ENCODE data around the gene MAP3K7.

MAP3K7 gene

GRCh38 chr6:90477366-90477765 is 109.5 kb downstream of the MAP3K7 start:
- DNase-seq (ENCODE audit: insufficient read length, low spot score) (no peak), FAIRE-seq (no peak)
- TF ChIP-seq POLR2A (IDR thresholded peaks at IDR 0.05; ENCODE audit: low read depth, low read length) = no peak

- FAIRE-seq (no peak), DNase-seq (ENCODE audit: insufficient read length, low spot score) (no peak)
- no peak for TF ChIP-seq POLR2A (IDR thresholded peaks at IDR 0.05; ENCODE audit: low read depth, low read length)
Measured at GRCh38 chr6:90472716-90473115, 114.2 kb downstream of the MAP3K7 start.

GRCh38 chr6:90471263-90471662 is 115.6 kb downstream of the MAP3K7 start:
- DNase-seq (ENCODE audit: insufficient read length, low spot score) (no peak), FAIRE-seq (no peak)
- no peak for TF ChIP-seq POLR2A (IDR thresholded peaks at IDR 0.05; ENCODE audit: low read depth, low read length)

- DNase-seq (ENCODE audit: insufficient read length, low spot score) = no peak
- no peak for TF ChIP-seq POLR2A (IDR thresholded peaks at IDR 0.05; ENCODE audit: low read depth, low read length)
- FAIRE-seq = no peak
Measured at GRCh38 chr6:90469906-90470305, 117.0 kb downstream of the MAP3K7 start.

- no peak for DNase-seq (ENCODE audit: insufficient read length, low spot score)
- no peak for FAIRE-seq
- no peak for TF ChIP-seq POLR2A (IDR thresholded peaks at IDR 0.05; ENCODE audit: low read depth, low read length)
Measured at GRCh38 chr6:90468859-90469258, 118.0 kb downstream of the MAP3K7 start.

- TF ChIP-seq POLR2A (IDR thresholded peaks at IDR 0.05; ENCODE audit: low read depth, low read length) = no peak
- no peak for DNase-seq (ENCODE audit: insufficient read length, low spot score)
- FAIRE-seq = no peak
Measured at GRCh38 chr6:90468080-90468479, 118.8 kb downstream of the MAP3K7 start.

- FAIRE-seq (no peak), DNase-seq (ENCODE audit: insufficient read length, low spot score) (no peak)
- no peak for TF ChIP-seq POLR2A (IDR thresholded peaks at IDR 0.05; ENCODE audit: low read depth, low read length)
Measured at GRCh38 chr6:90467546-90467945, 119.3 kb downstream of the MAP3K7 start.

- DNase-seq (ENCODE audit: insufficient read length, low spot score) (no peak), FAIRE-seq (no peak)
- no peak for TF ChIP-seq POLR2A (IDR thresholded peaks at IDR 0.05; ENCODE audit: low read depth, low read length)
Measured at GRCh38 chr6:90466154-90466940, 120.5 kb downstream of the MAP3K7 start.

GRCh38 chr6:90465686-90466085 is 121.2 kb downstream of the MAP3K7 start:
- DNase-seq (ENCODE audit: insufficient read length, low spot score) (no peak), FAIRE-seq (no peak)
- TF ChIP-seq POLR2A (IDR thresholded peaks at IDR 0.05; ENCODE audit: low read depth, low read length) = no peak

GRCh38 chr6:90464507-90464906 is 122.4 kb downstream of the MAP3K7 start:
- FAIRE-seq (no peak), DNase-seq (ENCODE audit: insufficient read length, low spot score) (no peak)
- no peak for TF ChIP-seq POLR2A (IDR thresholded peaks at IDR 0.05; ENCODE audit: low read depth, low read length)

- TF ChIP-seq POLR2A (IDR thresholded peaks at IDR 0.05; ENCODE audit: low read depth, low read length) = no peak
- no peak for DNase-seq (ENCODE audit: insufficient read length, low spot score)
Measured at GRCh38 chr6:90463874-90464273, 123.0 kb downstream of the MAP3K7 start.

More at GRCh38 chr6:90463874-90464273, 123.0 kb downstream of the MAP3K7 start:
- FAIRE-seq = no peak

Data from H54 (cell line).